Mesothelial cell of epicardium (in vitro differentiated cells): Measurements from ENCODE around the gene ITLN2. TPM values are rescaled to one million over a fixed set of nuclear protein-coding genes. Genes with fewer than 3 reads are reported as not detected.
"Not testable (repeated sequence)": the region's sequence is repeated elsewhere in the genome, so short reads cannot be mapped to it uniquely, and the experiment has no call there.

Experiments used
- DNase-seq, 2 experiments: peaks; one replicate each; pipeline ENCODE4 v3.0.0; 2021; ENCODE audit warnings: low spot score in 2 of 2; ENCODE audit not compliant: unreplicated experiment in 2 of 2
- H3K27ac Mint-ChIP-seq: 2 replicates; pipeline ENCODE4 v1.8.0; 2021; ENCODE audit warnings: mixed read lengths
- H3K27me3 Mint-ChIP-seq: 2 replicates; pipeline ENCODE4 v1.8.0; 2021; ENCODE audit warnings: low read depth, mixed read lengths
- H3K36me3 Mint-ChIP-seq: 2 replicates; pipeline ENCODE4 v1.8.0; 2021; ENCODE audit warnings: mixed read lengths
- H3K4me1 Mint-ChIP-seq: 2 replicates; pipeline ENCODE4 v1.8.0; 2021; ENCODE audit warnings: mixed read lengths
- H3K4me3 Mint-ChIP-seq: 2 replicates; pipeline ENCODE4 v1.8.0; 2021; ENCODE audit warnings: mild to moderate bottlenecking, moderate library complexity, mixed read lengths
- H3K9me3 Mint-ChIP-seq: 2 replicates; pipeline ENCODE4 v1.8.0; 2021; ENCODE audit warnings: mixed read lengths
- total RNA-seq: library from RNA; stranded (reverse); gene quantifications from 3 replicates; pipeline ENCODE4 v1.2.1, GENCODE V29; 2021
- TF ChIP-seq, protein P1 (sequence below): fragments of 200-600 bp; sonication (generic); IDR thresholded peaks from one replicate; pipeline ENCODE4 v1.5.0; 2021; ENCODE audit warnings: antibody characterized with exemption; ENCODE audit not compliant: unreplicated experiment

Gene ITLN2
- total RNA-seq, 1 donor from 2014 or later, result 0.72 TPM

DNA sequence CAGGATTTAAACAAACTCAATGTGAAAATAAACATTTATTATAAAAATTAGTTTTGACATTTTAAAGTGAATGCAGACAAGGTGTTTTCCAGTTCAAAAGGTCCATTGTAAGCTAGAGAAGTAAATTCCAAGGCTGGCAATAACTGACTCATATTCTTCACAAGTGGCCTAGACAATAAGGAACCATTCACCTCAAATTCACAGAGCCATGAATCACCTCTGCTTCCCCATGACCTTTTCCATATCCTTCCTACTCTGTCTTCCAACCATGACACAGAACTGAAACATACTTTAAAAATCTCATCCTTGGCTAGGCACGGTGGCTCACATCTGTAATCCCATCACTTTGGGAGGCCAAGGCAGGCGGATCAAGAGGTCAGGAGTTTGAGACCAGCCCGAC is 41.6 kb upstream of the ITLN2 start:
- Mint-ChIP-seq H3K4me3 (no peak overlapping the region), H3K27ac (no peak overlapping the region), H3K36me3 (peaks cover 14% of the 10 kb centered on the region), H3K9me3 (no peaks in the 10 kb centered on the region), H3K27me3 (no peaks in the 10 kb centered on the region), H3K4me1 (peaks cover 13% of the 10 kb centered on the region)
- DNase-seq, result no peak
- TF ChIP-seq, protein P1, sequence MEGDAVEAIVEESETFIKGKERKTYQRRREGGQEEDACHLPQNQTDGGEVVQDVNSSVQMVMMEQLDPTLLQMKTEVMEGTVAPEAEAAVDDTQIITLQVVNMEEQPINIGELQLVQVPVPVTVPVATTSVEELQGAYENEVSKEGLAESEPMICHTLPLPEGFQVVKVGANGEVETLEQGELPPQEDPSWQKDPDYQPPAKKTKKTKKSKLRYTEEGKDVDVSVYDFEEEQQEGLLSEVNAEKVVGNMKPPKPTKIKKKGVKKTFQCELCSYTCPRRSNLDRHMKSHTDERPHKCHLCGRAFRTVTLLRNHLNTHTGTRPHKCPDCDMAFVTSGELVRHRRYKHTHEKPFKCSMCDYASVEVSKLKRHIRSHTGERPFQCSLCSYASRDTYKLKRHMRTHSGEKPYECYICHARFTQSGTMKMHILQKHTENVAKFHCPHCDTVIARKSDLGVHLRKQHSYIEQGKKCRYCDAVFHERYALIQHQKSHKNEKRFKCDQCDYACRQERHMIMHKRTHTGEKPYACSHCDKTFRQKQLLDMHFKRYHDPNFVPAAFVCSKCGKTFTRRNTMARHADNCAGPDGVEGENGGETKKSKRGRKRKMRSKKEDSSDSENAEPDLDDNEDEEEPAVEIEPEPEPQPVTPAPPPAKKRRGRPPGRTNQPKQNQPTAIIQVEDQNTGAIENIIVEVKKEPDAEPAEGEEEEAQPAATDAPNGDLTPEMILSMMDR, result no peak

DNA sequence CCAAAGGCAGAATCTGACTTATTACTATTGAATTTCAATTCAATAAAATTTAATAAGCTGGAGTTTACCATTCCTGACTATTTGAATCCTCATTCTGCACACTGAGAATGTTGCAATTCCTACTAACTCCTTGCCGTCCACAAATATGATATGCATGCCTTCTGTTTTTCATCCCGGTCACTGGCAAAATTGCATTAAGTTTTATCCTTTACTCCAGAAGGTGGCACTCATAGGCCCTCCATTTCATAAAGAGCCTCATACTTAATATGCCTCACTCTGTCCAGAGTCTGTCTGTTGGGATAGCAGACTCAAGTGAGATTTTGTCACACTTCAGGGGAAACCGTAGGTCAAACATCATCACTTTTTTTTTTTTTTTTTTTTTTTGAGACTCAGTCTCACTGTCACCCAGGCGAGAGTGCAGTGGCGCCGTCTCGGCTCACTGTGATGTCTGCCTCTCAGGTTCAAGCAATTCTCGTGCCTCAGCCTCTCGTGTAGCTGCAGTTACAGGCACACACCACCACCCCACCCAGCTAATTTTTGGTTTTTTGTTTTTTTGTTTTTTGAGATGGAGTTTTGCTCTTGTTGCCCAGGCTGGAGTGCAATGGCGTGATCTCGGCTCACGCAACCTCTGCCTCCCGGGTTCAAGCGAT is 39.1 kb upstream of the ITLN2 start:
- DNase-seq, result no peak
- Mint-ChIP-seq H3K4me3 (no peak overlapping the region), H3K36me3 (peaks cover 4% of the 10 kb centered on the region), H3K4me1 (peaks cover 16% of the 10 kb centered on the region), H3K9me3 (no peaks in the 10 kb centered on the region), H3K27ac (peak overlapping the region; percentile 30), H3K27me3 (no peaks in the 10 kb centered on the region)
- TF ChIP-seq, protein P1, result no peak

GRCh38 chr1:160992036-160992435 is 37.4 kb upstream of the ITLN2 start:
- not testable (repeated sequence) for DNase-seq, H3K9me3 Mint-ChIP-seq, H3K4me3 Mint-ChIP-seq, H3K27me3 Mint-ChIP-seq, H3K27ac Mint-ChIP-seq, H3K36me3 Mint-ChIP-seq
- H3K4me1 Mint-ChIP-seq, result peaks cover 26% of the 10 kb centered on the region

GRCh38 chr1:160987359-160988050 is 32.9 kb upstream of the ITLN2 start:
- DNase-seq, result no peak
- H3K27ac Mint-ChIP-seq, result peak overlapping the region; percentile 91
- H3K4me3 Mint-ChIP-seq, result no peak overlapping the region
- TF ChIP-seq, protein P1, result no peak
- H3K4me1 Mint-ChIP-seq, result peaks cover 31% of the 10 kb centered on the region
- peaks cover 5% of the 10 kb centered on the region for H3K36me3 Mint-ChIP-seq
- H3K27me3 Mint-ChIP-seq, result peaks cover 11% of the 10 kb centered on the region
- peaks cover 4% of the 10 kb centered on the region for H3K9me3 Mint-ChIP-seq

DNA sequence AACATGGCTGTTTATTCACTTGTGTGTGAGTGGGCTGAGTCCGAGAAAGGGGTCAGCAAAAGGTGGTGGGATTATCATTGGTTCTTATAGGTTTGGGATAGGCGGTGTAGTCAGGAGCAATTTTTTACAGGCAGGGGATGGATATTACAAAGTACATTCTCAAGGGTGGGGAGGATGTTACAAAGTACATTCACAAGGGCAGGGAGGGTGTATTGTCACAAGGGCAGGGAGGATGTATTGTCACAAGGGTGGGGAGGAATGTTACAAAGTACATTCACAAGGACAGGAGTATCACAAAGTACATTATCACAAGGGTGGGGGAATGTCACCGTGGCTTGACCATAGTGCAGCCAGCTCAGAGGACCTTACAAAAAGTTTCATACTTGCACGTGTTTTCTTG is 31.1 kb upstream of the ITLN2 start:
- Mint-ChIP-seq H3K9me3 (peaks cover 4% of the 10 kb centered on the region), H3K27ac (no peak overlapping the region), H3K4me3 (no peak overlapping the region), H3K36me3 (peaks cover 5% of the 10 kb centered on the region), H3K4me1 (peaks cover 40% of the 10 kb centered on the region), H3K27me3 (peaks cover 29% of the 10 kb centered on the region)
- TF ChIP-seq, protein P1, result no peak
- no peak for DNase-seq

DNA sequence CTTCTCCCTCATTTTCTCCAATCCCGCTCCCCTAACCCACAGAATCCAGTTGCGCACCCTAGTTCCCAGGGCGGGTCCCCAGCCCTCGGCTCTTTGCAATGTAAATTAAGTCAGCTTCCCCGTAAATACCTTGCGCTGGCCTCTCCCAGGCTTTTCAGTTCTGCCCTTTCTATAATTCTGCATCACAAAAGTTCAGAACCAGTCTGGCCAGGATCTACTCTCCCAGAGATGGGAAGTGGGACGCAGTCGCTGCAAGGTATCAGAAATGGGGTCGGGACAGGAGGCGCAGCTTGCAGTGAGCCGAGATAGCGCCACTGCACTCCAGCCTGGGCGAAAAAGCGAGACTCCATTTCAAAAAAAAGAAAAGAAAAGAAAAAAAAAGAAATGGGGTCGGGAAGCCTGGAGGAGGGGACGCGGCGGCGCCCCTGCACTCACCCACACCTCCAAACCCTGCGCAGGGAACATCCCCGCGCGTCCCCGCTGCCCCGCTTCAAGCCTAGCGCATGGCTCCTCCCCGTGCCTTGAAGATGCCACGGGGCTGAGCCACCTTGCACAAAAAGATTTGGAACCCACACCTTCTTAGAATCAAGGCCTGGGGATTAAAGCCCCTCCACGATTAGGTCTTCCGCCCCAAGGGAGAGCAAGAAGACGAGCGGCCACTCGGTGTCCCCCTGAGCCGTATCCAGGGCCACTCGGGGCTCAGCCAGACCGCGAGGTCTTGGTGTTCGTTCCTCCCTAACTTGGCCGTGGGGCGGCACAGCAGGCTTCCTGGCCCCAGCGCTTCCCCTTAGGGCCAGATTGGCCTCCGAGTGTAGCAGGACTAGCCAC is 27.2 kb upstream of the ITLN2 start:
- Mint-ChIP-seq H3K4me3 (peak overlapping the region; percentile 61), H3K36me3 (peaks cover 5% of the 10 kb centered on the region), H3K27me3 (peaks cover 30% of the 10 kb centered on the region), H3K27ac (no peak overlapping the region), H3K4me1 (peaks cover 18% of the 10 kb centered on the region), H3K9me3 (peaks cover 4% of the 10 kb centered on the region)
- no peak for DNase-seq
- TF ChIP-seq, protein P1, result no peak
